IPS-18a (cell line): ENCODE data around the gene MTARC2.
"Not testable (repeated sequence)": the region's sequence is repeated elsewhere in the genome, so short reads cannot be mapped to it uniquely, and the experiment has no call there.

Source experiments
- H3K27ac ChIP-seq: one replicate; pipeline ENCODE4 v1.5.1; 2013; ENCODE audit warnings: low read length
- H3K27me3 ChIP-seq: one replicate; pipeline ENCODE4 v1.6.1; 2013; ENCODE audit warnings: mild to moderate bottlenecking, low read length; ENCODE audit not compliant: control insufficient read depth, insufficient read depth
- H3K36me3 ChIP-seq: one replicate; pipeline ENCODE4 v1.6.1; 2013; ENCODE audit warnings: low read depth, low read length; ENCODE audit not compliant: control insufficient read depth
- H3K4me1 ChIP-seq: one replicate; pipeline ENCODE4 v1.6.1; 2013; ENCODE audit warnings: low read depth, low read length; ENCODE audit not compliant: control insufficient read depth
- H3K4me3 ChIP-seq: one replicate; pipeline ENCODE4 v1.5.1; 2013; ENCODE audit warnings: low read length
- H3K9ac ChIP-seq: one replicate; pipeline ENCODE4 v1.6.1; 2013; ENCODE audit warnings: mild to moderate bottlenecking, low read length, moderate library complexity
- H3K9me3 ChIP-seq: one replicate; pipeline ENCODE4 v1.6.1; 2013; ENCODE audit warnings: low read depth, low read length; ENCODE audit not compliant: control insufficient read depth

Gene MTARC2

GRCh38 chr1:220708936-220709801 is 39.0 kb upstream of the MTARC2 start:
- Histone ChIP-seq H3K4me1 (no peaks in the 10 kb centered on the region), H3K9ac (no peak overlapping the region)

GRCh38 chr1:220710333-220710732 is 37.8 kb upstream of the MTARC2 start:
- Histone ChIP-seq H3K9ac (no peak overlapping the region), H3K9me3 (peaks cover 6% of the 10 kb centered on the region), H3K4me3 (no peak overlapping the region), H3K36me3 (no peaks in the 10 kb centered on the region), H3K27ac (no peak overlapping the region), H3K27me3 (no peaks in the 10 kb centered on the region), H3K4me1 (no peaks in the 10 kb centered on the region)

More at GRCh38 chr1:220708936-220709801, 39.0 kb upstream of the MTARC2 start:
- Histone ChIP-seq H3K4me3 (no peak overlapping the region), H3K27ac (no peak overlapping the region), H3K27me3 (no peaks in the 10 kb centered on the region), H3K36me3 (no peaks in the 10 kb centered on the region), H3K9me3 (no peaks in the 10 kb centered on the region)

- no peaks in the 10 kb centered on the region for H3K4me1 ChIP-seq
These were observed 36.9 kb upstream of the MTARC2 start for GRCh38 chr1:220711056-220711809.

GRCh38 chr1:220715986-220716385 is 32.1 kb upstream of the MTARC2 start:
- not testable (repeated sequence) for H3K27ac ChIP-seq, H3K4me1 ChIP-seq

More at GRCh38 chr1:220711056-220711809, 36.9 kb upstream of the MTARC2 start:
- no peaks in the 10 kb centered on the region for H3K36me3 ChIP-seq
- H3K27me3 ChIP-seq, result no peaks in the 10 kb centered on the region
- H3K9ac ChIP-seq, result no peak overlapping the region
- H3K9me3 ChIP-seq, result peaks cover 12% of the 10 kb centered on the region
- no peak overlapping the region for H3K4me3 ChIP-seq
- H3K27ac ChIP-seq, result no peak overlapping the region

GRCh38 chr1:220717800-220718640 is 30.1 kb upstream of the MTARC2 start:
- peaks cover 15% of the 10 kb centered on the region for H3K9me3 ChIP-seq

More at GRCh38 chr1:220715986-220716385, 32.1 kb upstream of the MTARC2 start:
- not testable (repeated sequence) for H3K27me3 ChIP-seq, H3K9ac ChIP-seq, H3K4me3 ChIP-seq, H3K36me3 ChIP-seq
- peaks cover 15% of the 10 kb centered on the region for H3K9me3 ChIP-seq

GRCh38 chr1:220721266-220721665 is 26.9 kb upstream of the MTARC2 start:
- not testable (repeated sequence) for H3K4me3 ChIP-seq, H3K4me1 ChIP-seq, H3K9ac ChIP-seq, H3K36me3 ChIP-seq, H3K9me3 ChIP-seq, H3K27ac ChIP-seq
- H3K27me3 ChIP-seq, result peaks cover 16% of the 10 kb centered on the region

More at GRCh38 chr1:220717800-220718640, 30.1 kb upstream of the MTARC2 start:
- H3K9ac ChIP-seq, result no peak overlapping the region
- no peak overlapping the region for H3K4me3 ChIP-seq
- H3K27me3 ChIP-seq, result peaks cover 6% of the 10 kb centered on the region
- no peaks in the 10 kb centered on the region for H3K36me3 ChIP-seq
- H3K27ac ChIP-seq, result no peak overlapping the region
- no peaks in the 10 kb centered on the region for H3K4me1 ChIP-seq

GRCh38 chr1:220726634-220727033 is 21.5 kb upstream of the MTARC2 start:
- no peaks in the 10 kb centered on the region for H3K4me1 ChIP-seq
- no peaks in the 10 kb centered on the region for H3K9me3 ChIP-seq
- H3K36me3 ChIP-seq, result no peaks in the 10 kb centered on the region
- no peak overlapping the region for H3K4me3 ChIP-seq
- H3K27ac ChIP-seq, result no peak overlapping the region
- H3K9ac ChIP-seq, result no peak overlapping the region
- H3K27me3 ChIP-seq, result peaks cover 16% of the 10 kb centered on the region

- H3K4me1 ChIP-seq, result no peaks in the 10 kb centered on the region
- no peak overlapping the region for H3K27ac ChIP-seq
- H3K9me3 ChIP-seq, result no peaks in the 10 kb centered on the region
- no peak overlapping the region for H3K4me3 ChIP-seq
- H3K27me3 ChIP-seq, result peaks cover 16% of the 10 kb centered on the region
- H3K36me3 ChIP-seq, result no peaks in the 10 kb centered on the region
- no peak overlapping the region for H3K9ac ChIP-seq
These were observed 20.6 kb upstream of the MTARC2 start for GRCh38 chr1:220727519-220727918.

GRCh38 chr1:220730486-220730885 is 17.6 kb upstream of the MTARC2 start:
- H3K9me3 ChIP-seq, result no peaks in the 10 kb centered on the region
- H3K27ac ChIP-seq, result no peak overlapping the region
- no peak overlapping the region for H3K9ac ChIP-seq
- H3K36me3 ChIP-seq, result no peaks in the 10 kb centered on the region
- peaks cover 9% of the 10 kb centered on the region for H3K27me3 ChIP-seq
- H3K4me3 ChIP-seq, result no peak overlapping the region
- H3K4me1 ChIP-seq, result peaks cover 4% of the 10 kb centered on the region

GRCh38 chr1:220732137-220732536 is 16.0 kb upstream of the MTARC2 start:
- no peak overlapping the region for H3K9ac ChIP-seq

GRCh38 chr1:220732621-220733020 is 15.5 kb upstream of the MTARC2 start:
- Histone ChIP-seq H3K4me1 (peaks cover 4% of the 10 kb centered on the region), H3K4me3 (no peak overlapping the region), H3K27me3 (peaks cover 3% of the 10 kb centered on the region), H3K36me3 (no peaks in the 10 kb centered on the region), H3K9ac (no peak overlapping the region), H3K27ac (no peak overlapping the region), H3K9me3 (no peaks in the 10 kb centered on the region)

More at GRCh38 chr1:220732137-220732536, 16.0 kb upstream of the MTARC2 start:
- H3K4me3 ChIP-seq, result no peak overlapping the region
- H3K27me3 ChIP-seq, result peaks cover 3% of the 10 kb centered on the region
- H3K36me3 ChIP-seq, result no peaks in the 10 kb centered on the region
- H3K9me3 ChIP-seq, result no peaks in the 10 kb centered on the region
- no peak overlapping the region for H3K27ac ChIP-seq
- H3K4me1 ChIP-seq, result peaks cover 4% of the 10 kb centered on the region
